Fibroblast of the aortic adventitia (primary cell): ENCODE measurements around the gene TFCP2L1. TPM values are rescaled to one million over a fixed set of nuclear protein-coding genes. Genes with fewer than 3 reads are reported as not detected.

Experiments
- DNase-seq: peaks from one replicate; pipeline ENCODE4 v3.0.0-alpha.2; 2010; ENCODE audit warnings: low read depth
- H3K4me3 ChIP-seq: 2 replicates; pipeline ENCODE4 v1.5.1; 2011; ENCODE audit warnings: low read depth, mild to moderate bottlenecking, control low read depth, low read length, moderate library complexity
- total RNA-seq: library from RNA; depleted of rRNA; stranded (reverse); fragments of >200 nt; gene quantifications from 2 replicates; pipeline ENCODE4 v1.2.3, GENCODE V29; 2012; ENCODE audit warnings: low replicate concordance
- TF ChIP-seq, protein P1 (sequence below): IDR thresholded peaks from 2 replicates; pipeline ENCODE4 v1.5.1; 2011; ENCODE audit warnings: mild to moderate bottlenecking, low read length, control low read depth, inconsistent platforms; ENCODE audit not compliant: insufficient read depth

TFCP2L1 gene
- total RNA-seq, 1 donor: under 0.01 TPM

DNA sequence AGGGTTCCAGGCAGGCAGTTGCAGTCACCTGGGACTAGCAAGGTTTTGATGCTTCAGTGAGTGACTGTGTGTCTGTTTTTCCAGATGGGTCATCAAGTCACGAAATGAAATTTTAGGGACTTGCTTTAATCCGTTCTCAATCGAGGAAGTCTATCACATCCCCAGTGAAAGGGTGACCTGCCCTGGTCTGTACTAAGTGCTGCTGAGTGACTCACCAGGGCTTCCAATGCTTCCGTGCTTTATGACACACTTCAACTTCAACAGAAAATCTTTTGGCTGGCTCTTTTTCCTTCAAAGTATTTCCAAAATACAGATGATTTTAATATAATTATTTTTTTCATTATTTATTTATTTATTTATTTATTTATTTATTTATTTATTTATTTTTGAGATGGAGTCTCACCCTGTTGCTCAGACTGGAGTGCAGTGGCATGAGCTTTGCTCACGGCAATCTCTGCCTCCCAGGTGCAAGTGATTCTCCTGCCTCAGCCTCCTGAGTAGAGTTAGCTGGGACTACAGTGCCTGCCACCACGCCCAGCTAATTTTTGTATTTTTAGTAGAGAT, 18.4 kb downstream of the TFCP2L1 start:
- H3K4me3 ChIP-seq: no peak overlapping the region
- no peak for DNase-seq
- TF ChIP-seq, protein P1, sequence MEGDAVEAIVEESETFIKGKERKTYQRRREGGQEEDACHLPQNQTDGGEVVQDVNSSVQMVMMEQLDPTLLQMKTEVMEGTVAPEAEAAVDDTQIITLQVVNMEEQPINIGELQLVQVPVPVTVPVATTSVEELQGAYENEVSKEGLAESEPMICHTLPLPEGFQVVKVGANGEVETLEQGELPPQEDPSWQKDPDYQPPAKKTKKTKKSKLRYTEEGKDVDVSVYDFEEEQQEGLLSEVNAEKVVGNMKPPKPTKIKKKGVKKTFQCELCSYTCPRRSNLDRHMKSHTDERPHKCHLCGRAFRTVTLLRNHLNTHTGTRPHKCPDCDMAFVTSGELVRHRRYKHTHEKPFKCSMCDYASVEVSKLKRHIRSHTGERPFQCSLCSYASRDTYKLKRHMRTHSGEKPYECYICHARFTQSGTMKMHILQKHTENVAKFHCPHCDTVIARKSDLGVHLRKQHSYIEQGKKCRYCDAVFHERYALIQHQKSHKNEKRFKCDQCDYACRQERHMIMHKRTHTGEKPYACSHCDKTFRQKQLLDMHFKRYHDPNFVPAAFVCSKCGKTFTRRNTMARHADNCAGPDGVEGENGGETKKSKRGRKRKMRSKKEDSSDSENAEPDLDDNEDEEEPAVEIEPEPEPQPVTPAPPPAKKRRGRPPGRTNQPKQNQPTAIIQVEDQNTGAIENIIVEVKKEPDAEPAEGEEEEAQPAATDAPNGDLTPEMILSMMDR: no peak

DNA sequence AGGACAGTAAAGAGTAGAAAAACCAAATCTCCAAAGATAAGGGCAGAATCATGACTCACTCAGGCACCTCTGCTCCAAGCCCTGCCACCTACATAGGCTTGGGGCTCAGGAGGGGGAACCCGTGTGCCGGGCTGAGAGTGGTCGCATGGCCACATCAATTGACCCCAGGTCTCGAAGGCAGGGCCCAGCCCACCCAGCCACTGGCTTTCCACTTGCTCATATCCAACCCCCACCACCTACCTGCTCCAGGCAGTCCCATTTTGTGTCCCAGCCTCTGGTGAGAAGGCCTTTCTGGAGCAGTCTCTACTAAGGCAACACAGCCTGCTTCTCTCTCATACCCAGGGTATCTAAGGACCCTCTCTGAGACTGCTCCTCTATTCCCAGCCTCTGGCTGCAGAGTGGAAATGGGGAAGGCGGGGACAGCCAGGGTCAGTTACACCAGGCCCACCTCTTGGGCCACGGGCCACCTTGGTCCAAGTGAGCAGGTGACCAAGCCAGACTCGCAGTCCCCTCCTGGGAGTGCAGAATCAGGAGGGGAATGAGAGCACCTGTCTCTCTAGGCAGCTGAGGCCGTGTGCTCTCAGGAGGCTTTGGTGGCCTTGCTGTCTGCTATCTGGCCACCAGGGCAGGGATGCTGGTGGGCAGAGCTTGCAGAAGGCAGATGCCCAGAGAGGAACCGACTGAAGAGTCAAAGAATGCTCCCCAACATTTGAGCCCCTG, 20.8 kb downstream of the TFCP2L1 start:
- H3K4me3 ChIP-seq: no peak overlapping the region
- no peak for DNase-seq
- TF ChIP-seq, protein P1: no peak

- TF ChIP-seq, protein P1: no peak
- no peak for DNase-seq
- no peak overlapping the region for H3K4me3 ChIP-seq
Observed at GRCh38 chr2:121260370-121261154, 24.4 kb downstream of the TFCP2L1 start.

DNA sequence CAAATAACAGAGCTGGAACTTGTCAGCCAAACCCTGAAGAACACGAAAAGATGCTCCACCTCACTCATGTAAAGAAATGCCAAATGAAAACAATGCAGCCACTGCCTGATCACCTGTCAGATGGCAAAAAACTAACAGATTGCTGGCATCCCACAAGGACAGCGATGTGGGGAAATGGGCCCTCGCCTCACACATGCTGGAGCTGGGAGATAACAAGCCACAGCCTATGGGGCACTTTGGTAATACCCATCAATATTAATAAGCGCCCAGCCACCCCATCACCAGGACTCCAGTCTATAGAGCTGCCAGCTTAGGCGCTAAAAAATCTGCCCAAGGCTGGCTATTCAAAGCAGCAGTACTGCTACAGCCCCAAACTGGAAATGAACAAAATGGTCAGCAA, 27.0 kb downstream of the TFCP2L1 start:
- TF ChIP-seq, protein P1: no peak
- DNase-seq: no peak
- H3K4me3 ChIP-seq: no peak overlapping the region

- no peak overlapping the region for H3K4me3 ChIP-seq
- no peak for DNase-seq
- TF ChIP-seq, protein P1: no peak
Observed at GRCh38 chr2:121257480-121257840, 27.5 kb downstream of the TFCP2L1 start.

GRCh38 chr2:121256720-121257479, 28.1 kb downstream of the TFCP2L1 start:
- H3K4me3 ChIP-seq: no peak overlapping the region
- DNase-seq: no peak
- TF ChIP-seq, protein P1: no peak
